Measurements from ENCODE around the gene FAM120B. TPM values are rescaled to one million over a fixed set of nuclear protein-coding genes. Genes with fewer than 3 reads are reported as not detected.
"Not testable (repeated sequence)": the region's sequence is repeated elsewhere in the genome, so short reads cannot be mapped to it uniquely, and the experiment has no call there.

FAM120B gene
- total RNA-seq, 5 donors from 2014 or later (not counting 1 experiment from before 2014, with no cell fraction given) = 34.1 to 39.8 (median 38.0) TPM

DNA sequence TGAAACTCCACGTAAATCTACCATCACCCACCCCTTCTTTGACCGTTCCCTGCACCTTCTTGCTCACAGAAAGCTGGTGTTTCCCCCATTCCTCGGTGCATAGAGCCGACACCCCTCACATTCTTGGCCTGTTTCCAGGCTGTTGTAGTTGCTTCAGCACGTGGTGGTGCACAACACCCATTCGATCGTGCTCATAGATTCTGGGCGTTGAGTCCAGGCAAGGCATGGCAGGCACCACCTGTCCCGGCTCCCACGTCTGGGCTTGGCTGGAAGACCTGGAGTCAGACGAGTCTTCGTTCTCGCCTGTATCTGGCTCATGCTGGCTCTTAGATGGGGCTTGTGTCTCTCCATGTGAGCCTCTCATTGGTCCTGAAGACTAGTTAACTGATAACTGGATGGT is 100.6 kb downstream of the FAM120B start:
- H3K36me3 Mint-ChIP-seq = peaks cover 46% of the 10 kb centered on the region

GRCh38 chr6:170407932-170408331 is 101.4 kb downstream of the FAM120B start:
- H3K27me3 ChIP-seq (replicated peaks in 1 of 2; ENCODE audit: control insufficient read depth in 2 of 2, extremely low read depth in 1 of 2, insufficient read depth in 2 of 2, low read length in 1 of 2) = no peaks in the 10 kb centered on the region
- H3K27ac Mint-ChIP-seq = no peak overlapping the region

More for the DNA sequence above, 100.6 kb downstream of the FAM120B start:
- Histone ChIP-seq H3K4me1 (ENCODE audit: control insufficient read depth in 1 of 2, extremely low read depth in 1 of 2, insufficient read depth in 2 of 2, low read length in 2 of 2) (no peaks in the 10 kb centered on the region), H3K36me3 (ENCODE audit: control insufficient read depth in 2 of 2, extremely low read depth in 1 of 2, insufficient read depth in 1 of 2, low read length in 1 of 2) (peaks cover 8 to 29% of the 10 kb centered on the region in 2 donors), H3K27ac (ENCODE audit: low read length) (no peak overlapping the region), H3K4me3 (ENCODE audit: control insufficient read depth in 1 of 2, extremely low read depth in 1 of 2, low read length in 1 of 2) (no peak overlapping the region), H3K27me3 (replicated peaks in 1 of 2; ENCODE audit: control insufficient read depth in 2 of 2, extremely low read depth in 1 of 2, insufficient read depth in 2 of 2, low read length in 1 of 2) (no peaks in the 10 kb centered on the region), H3K9me3 (no peaks in the 10 kb centered on the region)
- ATAC-seq (replicated peaks in 1 of 4) = no peak
- no peak for DNase-seq
- H3K4me1 Mint-ChIP-seq = no peaks in the 10 kb centered on the region
- POLR2A ChIA-PET = no interaction called here
- no peaks in the 10 kb centered on the region for H3K27me3 Mint-ChIP-seq
- no peak overlapping the region for H3K4me3 Mint-ChIP-seq
- 91% methylated on average over 13 of the region's 13 CpGs for WGBS (ENCODE audit: insufficient coverage)
- CTCF ChIA-PET = no interaction called here
- H3K9me3 Mint-ChIP-seq = peaks cover 0 to 14% (median 11%) of the 10 kb centered on the region in 3 donors
- H3K27ac Mint-ChIP-seq = no peak overlapping the region

DNA sequence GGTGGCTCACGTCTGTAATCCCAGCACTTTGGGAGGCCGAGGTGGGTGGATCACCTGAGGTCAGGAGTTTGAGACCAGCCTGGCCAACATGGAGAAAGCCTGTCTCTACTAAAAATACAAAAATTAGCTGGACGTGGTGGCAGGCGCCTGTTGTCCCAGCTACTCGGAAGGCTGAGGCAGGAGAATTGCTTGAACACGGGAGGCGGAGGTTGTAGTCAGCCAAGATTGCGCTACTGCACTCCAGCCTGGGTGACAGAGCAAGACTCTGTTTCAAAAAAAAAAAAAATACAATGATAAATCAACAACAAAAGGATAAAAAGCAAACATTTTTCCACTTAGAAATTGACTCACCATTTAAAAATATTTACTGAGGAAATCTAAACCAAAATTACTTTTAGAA is 103.2 kb downstream of the FAM120B start:
- H3K4me1 Mint-ChIP-seq = not testable (repeated sequence)
- peaks cover 8 to 26% (median 17%) of the 10 kb centered on the region in 3 donors for H3K9me3 Mint-ChIP-seq
- 91% methylated on average over 8 of the region's 8 CpGs for WGBS (ENCODE audit: insufficient coverage)

More at GRCh38 chr6:170407932-170408331, 101.4 kb downstream of the FAM120B start:
- WGBS (ENCODE audit: insufficient coverage) = 90% methylated on average over 4 of the region's 4 CpGs
- ChIA-PET CTCF (no interaction called here), POLR2A (no interaction called here)
- Mint-ChIP-seq H3K36me3 (peaks cover 39% of the 10 kb centered on the region), H3K9me3 (peaks cover 0 to 14% (median 13%) of the 10 kb centered on the region in 3 donors), H3K27me3 (no peaks in the 10 kb centered on the region), H3K4me3 (no peak overlapping the region), H3K4me1 (no peaks in the 10 kb centered on the region)
- H3K36me3 ChIP-seq (ENCODE audit: control insufficient read depth in 2 of 2, extremely low read depth in 1 of 2, insufficient read depth in 1 of 2, low read length in 1 of 2) = peaks cover 8 to 25% of the 10 kb centered on the region in 2 donors
- no peaks in the 10 kb centered on the region for H3K9me3 ChIP-seq
- DNase-seq = no peak
- ATAC-seq (replicated peaks in 1 of 4) = peak in 1 of 4 experiments; percentile 19
- no peak overlapping the region for H3K27ac ChIP-seq (ENCODE audit: low read length)
- H3K4me1 ChIP-seq (ENCODE audit: control insufficient read depth in 1 of 2, extremely low read depth in 1 of 2, insufficient read depth in 2 of 2, low read length in 2 of 2) = no peaks in the 10 kb centered on the region
- no peak overlapping the region for H3K4me3 ChIP-seq (ENCODE audit: control insufficient read depth in 1 of 2, extremely low read depth in 1 of 2, low read length in 1 of 2)

DNA sequence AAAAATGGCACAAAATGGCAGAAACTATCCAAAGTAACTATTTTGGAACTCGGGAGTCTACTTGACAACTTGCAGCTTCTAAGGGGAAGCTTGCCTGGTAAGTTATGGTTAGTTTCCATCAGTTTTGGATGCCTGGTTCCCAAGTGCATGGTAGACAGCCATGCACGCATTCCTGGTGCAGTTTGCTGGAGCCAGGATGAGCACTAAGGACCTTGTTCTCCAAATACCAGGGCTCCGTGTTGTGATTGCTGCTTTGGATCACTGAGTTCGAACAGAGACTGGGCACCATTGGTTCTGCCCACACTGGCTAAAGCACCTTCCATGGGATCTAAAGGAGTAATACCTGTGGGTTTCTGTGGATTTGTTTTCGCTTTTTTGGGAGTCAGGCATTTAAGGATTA is 103.7 kb downstream of the FAM120B start:
- Mint-ChIP-seq H3K36me3 (peaks cover 19% of the 10 kb centered on the region), H3K9me3 (peaks cover 8 to 30% (median 17%) of the 10 kb centered on the region in 3 donors), H3K27ac (no peak overlapping the region), H3K27me3 (peaks cover 0 to 2% of the 10 kb centered on the region in 2 donors), H3K4me1 (no peaks in the 10 kb centered on the region), H3K4me3 (no peak overlapping the region)
- H3K4me1 ChIP-seq (ENCODE audit: control insufficient read depth in 1 of 2, extremely low read depth in 1 of 2, insufficient read depth in 2 of 2, low read length in 2 of 2) = no peaks in the 10 kb centered on the region
- ChIA-PET CTCF (no interaction called here), POLR2A (no interaction called here)
- WGBS (ENCODE audit: insufficient coverage) = 100% methylated on average over 2 of the region's 5 CpGs
- H3K36me3 ChIP-seq (ENCODE audit: control insufficient read depth in 2 of 2, extremely low read depth in 1 of 2, insufficient read depth in 1 of 2, low read length in 1 of 2) = peaks cover 0 to 7% of the 10 kb centered on the region in 2 donors
- ATAC-seq (replicated peaks in 1 of 4) = no peak
- no peak overlapping the region for H3K4me3 ChIP-seq (ENCODE audit: control insufficient read depth in 1 of 2, extremely low read depth in 1 of 2, low read length in 1 of 2)
- no peaks in the 10 kb centered on the region for H3K9me3 ChIP-seq
- peaks cover 0 to 5% of the 10 kb centered on the region in 2 experiments for H3K27me3 ChIP-seq (replicated peaks in 1 of 2; ENCODE audit: control insufficient read depth in 2 of 2, extremely low read depth in 1 of 2, insufficient read depth in 2 of 2, low read length in 1 of 2)
- DNase-seq = no peak
- H3K27ac ChIP-seq (ENCODE audit: low read length) = no peak overlapping the region

More for the DNA sequence above, 103.2 kb downstream of the FAM120B start:
- CTCF ChIA-PET; H3K9me3 ChIP-seq; H3K4me1 ChIP-seq (ENCODE audit: control insufficient read depth in 1 of 2, extremely low read depth in 1 of 2, insufficient read depth in 2 of 2, low read length in 2 of 2); H3K27me3 ChIP-seq (replicated peaks in 1 of 2; ENCODE audit: control insufficient read depth in 2 of 2, extremely low read depth in 1 of 2, insufficient read depth in 2 of 2, low read length in 1 of 2); POLR2A ChIA-PET; H3K4me3 Mint-ChIP-seq; DNase-seq; H3K4me3 ChIP-seq (ENCODE audit: control insufficient read depth in 1 of 2, extremely low read depth in 1 of 2, low read length in 1 of 2); ATAC-seq (replicated peaks in 1 of 4); H3K27ac Mint-ChIP-seq; H3K27me3 Mint-ChIP-seq; H3K27ac ChIP-seq (ENCODE audit: low read length): not testable (repeated sequence)
- H3K36me3 ChIP-seq (ENCODE audit: control insufficient read depth in 2 of 2, extremely low read depth in 1 of 2, insufficient read depth in 1 of 2, low read length in 1 of 2) = peaks cover 0 to 11% of the 10 kb centered on the region in 2 donors
- H3K36me3 Mint-ChIP-seq = peaks cover 24% of the 10 kb centered on the region

GRCh38 chr6:170415318-170415717 is 108.8 kb downstream of the FAM120B start:
- ChIA-PET CTCF (no interaction called here), POLR2A (no interaction called here)
- ATAC-seq (replicated peaks in 1 of 4) = no peak
- no peak for DNase-seq
- H3K27me3 ChIP-seq (replicated peaks in 1 of 2; ENCODE audit: control insufficient read depth in 2 of 2, extremely low read depth in 1 of 2, insufficient read depth in 2 of 2, low read length in 1 of 2) = peaks cover 0 to 23% of the 10 kb centered on the region in 2 experiments
- Mint-ChIP-seq H3K4me1 (no peaks in the 10 kb centered on the region), H3K9me3 (peaks cover 8 to 30% (median 17%) of the 10 kb centered on the region in 3 donors), H3K27me3 (peaks cover 6 to 25% of the 10 kb centered on the region in 2 donors), H3K4me3 (no peak overlapping the region), H3K36me3 (no peaks in the 10 kb centered on the region), H3K27ac (no peak overlapping the region)
- H3K9me3 ChIP-seq = no peaks in the 10 kb centered on the region
- H3K27ac ChIP-seq (ENCODE audit: low read length) = no peak overlapping the region
- WGBS (ENCODE audit: insufficient coverage) = 100% methylated on average over 1 of the region's 4 CpGs
- H3K36me3 ChIP-seq (ENCODE audit: control insufficient read depth in 2 of 2, extremely low read depth in 1 of 2, insufficient read depth in 1 of 2, low read length in 1 of 2) = no peaks in the 10 kb centered on the region
- no peak overlapping the region for H3K4me3 ChIP-seq (ENCODE audit: control insufficient read depth in 1 of 2, extremely low read depth in 1 of 2, low read length in 1 of 2)
- H3K4me1 ChIP-seq (ENCODE audit: control insufficient read depth in 1 of 2, extremely low read depth in 1 of 2, insufficient read depth in 2 of 2, low read length in 2 of 2) = no peaks in the 10 kb centered on the region

DNA sequence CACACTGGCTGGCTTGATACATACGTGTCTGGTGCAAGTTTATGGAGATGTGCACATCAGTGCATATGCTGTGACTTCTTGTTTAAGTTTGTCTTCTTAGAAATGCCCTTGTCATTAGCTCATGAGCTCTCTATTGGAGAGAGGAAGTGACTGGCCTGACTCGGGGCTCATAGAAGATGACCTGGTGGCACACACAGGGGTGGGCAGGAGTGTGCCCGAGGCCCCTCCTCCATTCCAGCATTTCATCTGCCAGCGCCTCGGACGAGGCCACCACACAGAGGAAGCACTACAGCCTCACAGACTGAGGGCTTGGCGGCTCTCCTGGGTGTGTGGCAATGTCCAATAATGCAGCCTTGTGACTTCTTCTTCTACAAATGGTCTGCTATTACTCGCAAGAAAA is 109.7 kb downstream of the FAM120B start:
- Histone ChIP-seq H3K4me3 (ENCODE audit: control insufficient read depth in 1 of 2, extremely low read depth in 1 of 2, low read length in 1 of 2) (no peak overlapping the region), H3K4me1 (ENCODE audit: control insufficient read depth in 1 of 2, extremely low read depth in 1 of 2, insufficient read depth in 2 of 2, low read length in 2 of 2) (no peaks in the 10 kb centered on the region), H3K9me3 (no peaks in the 10 kb centered on the region), H3K27ac (ENCODE audit: low read length) (no peak overlapping the region), H3K36me3 (ENCODE audit: control insufficient read depth in 2 of 2, extremely low read depth in 1 of 2, insufficient read depth in 1 of 2, low read length in 1 of 2) (no peaks in the 10 kb centered on the region), H3K27me3 (replicated peaks in 1 of 2; ENCODE audit: control insufficient read depth in 2 of 2, extremely low read depth in 1 of 2, insufficient read depth in 2 of 2, low read length in 1 of 2) (peaks cover 0 to 23% of the 10 kb centered on the region in 2 experiments)
- 82% methylated on average over 5 of the region's 8 CpGs for WGBS (ENCODE audit: insufficient coverage)
- ChIA-PET POLR2A (no interaction called here), CTCF (no interaction called here)
- Mint-ChIP-seq H3K9me3 (peaks cover 8 to 20% (median 10%) of the 10 kb centered on the region in 3 donors), H3K27me3 (peaks cover 6 to 25% of the 10 kb centered on the region in 2 donors), H3K4me3 (no peak overlapping the region), H3K36me3 (no peaks in the 10 kb centered on the region), H3K4me1 (no peaks in the 10 kb centered on the region), H3K27ac (no peak overlapping the region)
- DNase-seq = no peak
- no peak for ATAC-seq (replicated peaks in 1 of 4)

All from T-cell (primary cell).